K562 (cell line): ENCODE results near the gene SRP54. TPM values are rescaled to one million over a fixed set of nuclear protein-coding genes. Genes with fewer than 3 reads are reported as not detected.

ENCODE experiments used
- BRF1 ChIP-seq: IDR thresholded peaks from 3 replicates; pipeline ENCODE4 v1.6.1; 2011; ENCODE audit warnings: borderline replicate concordance, mild to moderate bottlenecking; ENCODE audit not compliant: insufficient read length; ENCODE audit errors: extremely low read depth
- CREBBP ChIP-seq: IDR thresholded peaks from one replicate; pipeline ENCODE4 v1.6.1; 2012; ENCODE audit warnings: low read depth, mild to moderate bottlenecking, control low read depth, inconsistent platforms, low read length
- FOXK2 ChIP-seq, 2 experiments: fragments of 450-650 bp; IDR thresholded peaks in 1 of 2; conservative IDR thresholded peaks in 1 of 2; 2 replicates each; pipeline ENCODE4 v1.6.1; 2016; ENCODE audit warnings: low read depth in 2 of 2, mild to moderate bottlenecking in 1 of 2
- FUS ChIP-seq: fragments of 200-400 bp; formaldehyde crosslinking; optimal IDR thresholded peaks from 2 replicates; pipeline ENCODE3; 2017; ENCODE audit warnings: low read depth, low read length
- GATAD2A ChIP-seq: fragments of 450-650 bp; IDR thresholded peaks from 2 replicates; pipeline ENCODE4 v1.6.1; 2017
- HNRNPLL ChIP-seq: fragments of 200-400 bp; formaldehyde crosslinking; IDR thresholded peaks from 2 replicates; pipeline ENCODE4 v1.6.1; 2017; ENCODE audit warnings: low read length, low read depth, mild to moderate bottlenecking; ENCODE audit not compliant: poor library complexity, severe bottlenecking
- POLR2H ChIP-seq: IDR thresholded peaks from 2 replicates; pipeline ENCODE4 v1.6.1; 2016; ENCODE audit warnings: missing genetic modification characterization, low read depth, mild to moderate bottlenecking, control low read depth, missing compliant biosample characterization, moderate library complexity
- RB1 ChIP-seq: fragments of 450-650 bp; IDR thresholded peaks from 2 replicates; pipeline ENCODE4 v1.6.1; 2017; ENCODE audit warnings: low read depth, mild to moderate bottlenecking
- RBM22 ChIP-seq: fragments of 200-400 bp; formaldehyde crosslinking; IDR thresholded peaks from 2 replicates; pipeline ENCODE4 v1.6.1; 2018; ENCODE audit warnings: low read length, low read depth; ENCODE audit not compliant: poor library complexity, severe bottlenecking
- RBM34 ChIP-seq: fragments of 200-400 bp; formaldehyde crosslinking; IDR thresholded peaks from 2 replicates; pipeline ENCODE4 v1.6.1; 2018; ENCODE audit warnings: low read length, borderline replicate concordance; ENCODE audit not compliant: insufficient read depth
- RFX5 ChIP-seq: IDR thresholded peaks from 2 replicates; pipeline ENCODE4 v1.6.1; 2011; ENCODE audit warnings: low read depth, mild to moderate bottlenecking, improper control_type of control experiment, low read length
- ZC3H8 ChIP-seq: fragments of 450-650 bp; IDR thresholded peaks from 2 replicates; pipeline ENCODE4 v1.6.1; 2017
- ZNF165 ChIP-seq: fragments of 250-450 bp; sonication (Bioruptor Pico); IDR thresholded peaks from 2 replicates; pipeline ENCODE4 v1.4.0; 2020; ENCODE audit warnings: borderline replicate concordance
- ZNF589 ChIP-seq: fragments of 200-800 bp; sonication (Bioruptor generic); IDR thresholded peaks from 2 replicates; pipeline ENCODE4 v1.6.1; 2016; ENCODE audit warnings: low read depth, missing genetic modification characterization, missing compliant biosample characterization
- ZNF696 ChIP-seq: fragments of 250-450 bp; sonication (Bioruptor Pico); conservative IDR thresholded peaks from 2 replicates; pipeline ENCODE4 v1.4.0; 2020; ENCODE audit warnings: mild to moderate bottlenecking, moderate library complexity
- ZNF830 ChIP-seq: fragments of 250-450 bp; sonication (Bioruptor Pico); IDR thresholded peaks from 2 replicates; pipeline ENCODE4 v1.5.0; 2021; ENCODE audit warnings: mild to moderate bottlenecking
- ZSCAN29 ChIP-seq: fragments of 450-650 bp; IDR thresholded peaks from 2 replicates; pipeline ENCODE4 v1.6.1; 2017
- polyA plus RNA-seq, 8 experiments: library from polyadenylated mRNA; depleted of rRNA in 4 of 8; stranded (reverse) in 5 of 8; unstranded in 3 of 8; fragments of >200 nt; fragmentation: Nextera tagmentation in 2 of 8; fragmentation: Illumina TruSeq in 1 of 8; extraction: Ambion mirVana in 2 of 8; extraction: Trizol in 1 of 8; gene quantifications; 2 replicates each; pipeline versions ENCODE4 v1.2.1 to v1.2.3, GENCODE V29; 2011 to 2014; ENCODE audit warnings: inconsistent platforms in 1 of 8, missing spikeins in 1 of 8
- total RNA-seq, 7 experiments: library from RNA; depleted of rRNA in 6 of 7; stranded (reverse); fragments of >200 nt in 6 of 7; fragmentation: Illumina TruSeq in 2 of 7; extraction: Trizol in 2 of 7; gene quantifications; 2 replicates each; pipeline versions ENCODE4 v1.2.1 to v1.2.3, GENCODE V29; 2011 to 2021; ENCODE audit warnings: low replicate concordance in 1 of 7
- TF ChIP-seq, protein P1 (sequence below): fragments of 450-650 bp; formaldehyde crosslinking; IDR thresholded peaks from 2 replicates; pipeline ENCODE4 v1.4.0; 2022; ENCODE audit warnings: mild to moderate bottlenecking, moderate library complexity
- TF ChIP-seq, protein P2 (sequence below): fragments of 250-450 bp; sonication (Bioruptor Pico); IDR thresholded peaks from 2 replicates; pipeline ENCODE4 v1.4.0; 2020; ENCODE audit warnings: mild to moderate bottlenecking
- TF ChIP-seq, protein P3 (sequence below): fragments of 450-650 bp; formaldehyde crosslinking; IDR thresholded peaks from 2 replicates; pipeline ENCODE4 v1.4.0; 2020; ENCODE audit warnings: mild to moderate bottlenecking, mixed read lengths
- TF ChIP-seq, protein P4 (sequence below), 2 experiments: fragments of 450-650 bp; conservative IDR thresholded peaks; 2 replicates each; pipeline ENCODE4 v1.6.1; 2017; ENCODE audit warnings: mild to moderate bottlenecking in 2 of 2, moderate library complexity in 2 of 2
- TF ChIP-seq, protein P5 (sequence below): fragments of 450-650 bp; conservative IDR thresholded peaks from 2 replicates; pipeline ENCODE4 v1.6.1; 2016; ENCODE audit warnings: missing genetic modification characterization, low read depth, mild to moderate bottlenecking, missing compliant biosample characterization, moderate library complexity

SRP54 gene
- total and polyA plus RNA-seq, 9 of the 15 experiments (the other 6 are each of a cell fraction or from before 2014, with no cell fraction given) = 28.6 to 69.8 (median 51.7) TPM

DNA sequence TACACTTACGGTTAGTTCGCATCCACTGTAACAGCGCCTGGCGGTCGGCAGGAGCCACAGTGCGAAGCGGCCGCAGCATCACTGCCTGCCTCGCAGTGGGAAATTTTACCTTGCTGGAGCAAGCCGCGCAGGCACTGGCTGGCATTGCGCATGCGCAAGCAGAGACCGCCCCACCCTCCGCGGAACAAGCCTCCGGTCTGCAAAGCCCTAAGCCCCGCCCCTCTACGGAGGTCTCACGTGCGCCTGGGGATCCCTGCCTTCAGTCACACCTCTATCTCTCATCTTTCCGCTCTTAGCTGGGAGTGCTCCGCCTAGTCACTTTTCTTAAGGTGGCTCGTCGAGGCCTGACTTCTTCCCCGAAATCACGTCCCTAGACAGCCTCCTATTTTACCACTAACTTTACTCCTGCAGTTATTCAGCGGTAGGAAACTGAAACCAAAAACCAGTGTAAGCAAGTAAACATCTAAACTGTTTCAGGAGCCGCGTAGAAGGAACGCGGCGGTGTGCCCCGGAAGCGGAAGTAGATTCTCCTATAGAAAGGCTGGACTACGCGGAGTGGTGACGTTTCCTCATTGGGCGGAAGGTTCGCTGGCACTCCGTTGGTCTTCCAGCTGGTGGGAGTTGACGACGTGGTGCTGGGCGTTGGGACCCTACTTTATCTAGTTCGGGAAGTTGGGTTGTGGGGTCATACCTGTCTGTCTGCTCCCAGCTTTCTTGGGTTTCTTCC lies at the start of gene SRP54 (continued):
- no peak for TF ChIP-seq ZC3H8
- TF ChIP-seq RBM22 = no peak
- TF ChIP-seq ZNF696 (CRISPR knock-in tag) = no peak
- TF ChIP-seq RFX5 = no peak
- TF ChIP-seq, protein P1, sequence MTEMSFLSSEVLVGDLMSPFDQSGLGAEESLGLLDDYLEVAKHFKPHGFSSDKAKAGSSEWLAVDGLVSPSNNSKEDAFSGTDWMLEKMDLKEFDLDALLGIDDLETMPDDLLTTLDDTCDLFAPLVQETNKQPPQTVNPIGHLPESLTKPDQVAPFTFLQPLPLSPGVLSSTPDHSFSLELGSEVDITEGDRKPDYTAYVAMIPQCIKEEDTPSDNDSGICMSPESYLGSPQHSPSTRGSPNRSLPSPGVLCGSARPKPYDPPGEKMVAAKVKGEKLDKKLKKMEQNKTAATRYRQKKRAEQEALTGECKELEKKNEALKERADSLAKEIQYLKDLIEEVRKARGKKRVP = no peak
- TF ChIP-seq ZNF830 (CRISPR knock-in tag) = no peak
- peak; percentile 73 for TF ChIP-seq POLR2H (tag)
- TF ChIP-seq RBM34 = no peak
- peak in 1 of 2 experiments; percentile 87 for TF ChIP-seq FOXK2 (conservative IDR thresholded peaks at IDR 0.05 in 1 of 2, IDR thresholded peaks at IDR 0.05 in 1 of 2; ENCODE audit: low read depth in 2 of 2)
- TF ChIP-seq HNRNPLL = peak; percentile 91
- no peak for TF ChIP-seq RB1
- TF ChIP-seq, protein P2, sequence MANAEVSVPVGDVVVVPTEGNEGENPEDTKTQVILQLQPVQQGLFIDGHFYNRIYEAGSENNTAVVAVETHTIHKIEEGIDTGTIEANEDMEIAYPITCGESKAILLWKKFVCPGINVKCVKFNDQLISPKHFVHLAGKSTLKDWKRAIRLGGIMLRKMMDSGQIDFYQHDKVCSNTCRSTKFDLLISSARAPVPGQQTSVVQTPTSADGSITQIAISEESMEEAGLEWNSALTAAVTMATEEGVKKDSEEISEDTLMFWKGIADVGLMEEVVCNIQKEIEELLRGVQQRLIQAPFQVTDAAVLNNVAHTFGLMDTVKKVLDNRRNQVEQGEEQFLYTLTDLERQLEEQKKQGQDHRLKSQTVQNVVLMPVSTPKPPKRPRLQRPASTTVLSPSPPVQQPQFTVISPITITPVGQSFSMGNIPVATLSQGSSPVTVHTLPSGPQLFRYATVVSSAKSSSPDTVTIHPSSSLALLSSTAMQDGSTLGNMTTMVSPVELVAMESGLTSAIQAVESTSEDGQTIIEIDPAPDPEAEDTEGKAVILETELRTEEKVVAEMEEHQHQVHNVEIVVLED (CRISPR knock-in tag) = no peak
- no peak for TF ChIP-seq ZNF589 (CRISPR knock-in tag)
- TF ChIP-seq, protein P3, sequence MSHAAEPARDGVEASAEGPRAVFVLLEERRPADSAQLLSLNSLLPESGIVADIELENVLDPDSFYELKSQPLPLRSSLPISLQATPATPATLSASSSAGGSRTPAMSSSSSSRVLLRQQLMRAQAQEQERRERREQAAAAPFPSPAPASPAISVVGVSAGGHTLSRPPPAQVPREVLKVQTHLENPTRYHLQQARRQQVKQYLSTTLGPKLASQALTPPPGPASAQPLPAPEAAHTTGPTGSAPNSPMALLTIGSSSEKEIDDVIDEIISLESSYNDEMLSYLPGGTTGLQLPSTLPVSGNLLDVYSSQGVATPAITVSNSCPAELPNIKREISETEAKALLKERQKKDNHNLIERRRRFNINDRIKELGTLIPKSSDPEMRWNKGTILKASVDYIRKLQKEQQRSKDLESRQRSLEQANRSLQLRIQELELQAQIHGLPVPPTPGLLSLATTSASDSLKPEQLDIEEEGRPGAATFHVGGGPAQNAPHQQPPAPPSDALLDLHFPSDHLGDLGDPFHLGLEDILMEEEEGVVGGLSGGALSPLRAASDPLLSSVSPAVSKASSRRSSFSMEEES (CRISPR knock-in tag) = peak; percentile 1; the same call in 1 of the 2 replicates
- no peak for TF ChIP-seq CREBBP
- TF ChIP-seq, protein P4, sequence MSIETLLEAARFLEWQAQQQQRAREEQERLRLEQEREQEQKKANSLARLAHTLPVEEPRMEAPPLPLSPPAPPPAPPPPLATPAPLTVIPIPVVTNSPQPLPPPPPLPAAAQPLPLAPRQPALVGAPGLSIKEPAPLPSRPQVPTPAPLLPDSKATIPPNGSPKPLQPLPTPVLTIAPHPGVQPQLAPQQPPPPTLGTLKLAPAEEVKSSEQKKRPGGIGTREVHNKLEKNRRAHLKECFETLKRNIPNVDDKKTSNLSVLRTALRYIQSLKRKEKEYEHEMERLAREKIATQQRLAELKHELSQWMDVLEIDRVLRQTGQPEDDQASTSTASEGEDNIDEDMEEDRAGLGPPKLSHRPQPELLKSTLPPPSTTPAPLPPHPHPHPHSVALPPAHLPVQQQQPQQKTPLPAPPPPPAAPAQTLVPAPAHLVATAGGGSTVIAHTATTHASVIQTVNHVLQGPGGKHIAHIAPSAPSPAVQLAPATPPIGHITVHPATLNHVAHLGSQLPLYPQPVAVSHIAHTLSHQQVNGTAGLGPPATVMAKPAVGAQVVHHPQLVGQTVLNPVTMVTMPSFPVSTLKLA (conservative IDR thresholded peaks at IDR 0.05) = peak; percentile 94 to 97
- no peak for TF ChIP-seq BRF1
- TF ChIP-seq, protein P5, sequence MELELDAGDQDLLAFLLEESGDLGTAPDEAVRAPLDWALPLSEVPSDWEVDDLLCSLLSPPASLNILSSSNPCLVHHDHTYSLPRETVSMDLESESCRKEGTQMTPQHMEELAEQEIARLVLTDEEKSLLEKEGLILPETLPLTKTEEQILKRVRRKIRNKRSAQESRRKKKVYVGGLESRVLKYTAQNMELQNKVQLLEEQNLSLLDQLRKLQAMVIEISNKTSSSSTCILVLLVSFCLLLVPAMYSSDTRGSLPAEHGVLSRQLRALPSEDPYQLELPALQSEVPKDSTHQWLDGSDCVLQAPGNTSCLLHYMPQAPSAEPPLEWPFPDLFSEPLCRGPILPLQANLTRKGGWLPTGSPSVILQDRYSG (tag) = no peak
- TF ChIP-seq GATAD2A = peak; percentile 15; the same call in 1 of the 2 replicates
- TF ChIP-seq ZNF165 (CRISPR knock-in tag) = no peak
- TF ChIP-seq ZSCAN29 = no peak
- no peak for TF ChIP-seq FUS
